GM23248 (cell line): ENCODE data around the gene HIPK3. TPM values are rescaled to one million over a fixed set of nuclear protein-coding genes. Genes with fewer than 3 reads are reported as not detected.

Experiments
- DNase-seq: peaks from one replicate; pipeline ENCODE4 v3.0.0-alpha.2; 2015
- H2AFZ ChIP-seq: fragments of 200-600 bp; sonication (generic); 2 replicates; pipeline ENCODE4 v1.6.1; 2016; ENCODE audit warnings: antibody characterized with exemption
- H3F3A ChIP-seq: fragments of 200-600 bp; sonication (generic); 2 replicates; pipeline ENCODE4 v1.6.1; 2016; ENCODE audit warnings: mild to moderate bottlenecking, antibody characterized with exemption, mixed run types; ENCODE audit not compliant: insufficient read depth
- H3K27ac ChIP-seq: fragments of 200-600 bp; sonication (generic); 2 replicates; pipeline ENCODE4 v1.5.1; 2016; ENCODE audit warnings: mild to moderate bottlenecking
- H3K27me3 ChIP-seq: fragments of 200-600 bp; sonication (generic); replicated peaks from 2 replicates; pipeline ENCODE4 v1.6.1; 2016; ENCODE audit warnings: mild to moderate bottlenecking; ENCODE audit not compliant: insufficient read depth
- H3K36me3 ChIP-seq: fragments of 200-600 bp; sonication (generic); 2 replicates; pipeline ENCODE4 v1.6.1; 2016; ENCODE audit warnings: low read depth, mild to moderate bottlenecking
- H3K4me1 ChIP-seq: fragments of 200-600 bp; sonication (generic); 2 replicates; pipeline ENCODE4 v1.6.1; 2016; ENCODE audit warnings: mild to moderate bottlenecking; ENCODE audit not compliant: insufficient read depth
- H3K4me2 ChIP-seq: fragments of 200-600 bp; sonication (generic); one replicate; pipeline ENCODE4 v1.6.1; 2016; ENCODE audit warnings: mild to moderate bottlenecking; ENCODE audit not compliant: unreplicated experiment
- H3K4me3 ChIP-seq: fragments of 200-600 bp; sonication (generic); 2 replicates; pipeline ENCODE4 v1.5.1; 2016; ENCODE audit warnings: mild to moderate bottlenecking
- H3K79me2 ChIP-seq: fragments of 200-600 bp; sonication (generic); 2 replicates; pipeline ENCODE4 v1.6.1; 2016; ENCODE audit warnings: mild to moderate bottlenecking; ENCODE audit not compliant: insufficient read depth
- H3K9ac ChIP-seq: fragments of 200-600 bp; sonication (generic); 2 replicates; pipeline ENCODE4 v1.6.1; 2016; ENCODE audit warnings: mild to moderate bottlenecking
- H3K9me2 ChIP-seq: fragments of 200-600 bp; sonication (generic); 2 replicates; pipeline ENCODE4 v1.6.1; 2016; ENCODE audit warnings: mixed run types, mild to moderate bottlenecking, moderate library complexity; ENCODE audit not compliant: insufficient read depth
- H3K9me3 ChIP-seq: fragments of 200-600 bp; sonication (generic); one replicate; pipeline ENCODE4 v1.6.1; 2017; ENCODE audit warnings: low read depth
- H4K20me1 ChIP-seq: fragments of 200-600 bp; sonication (generic); 2 replicates; pipeline ENCODE4 v1.6.0; 2016; ENCODE audit not compliant: insufficient read depth
- EZH2 ChIP-seq: fragments of 200-600 bp; sonication (generic); IDR thresholded peaks from 2 replicates; pipeline ENCODE4 v1.6.1; 2018; ENCODE audit warnings: antibody characterized with exemption, mild to moderate bottlenecking; ENCODE audit not compliant: insufficient read depth, poor library complexity, severe bottlenecking
- EZH2phosphoT487 ChIP-seq: fragments of 200-600 bp; sonication (generic); IDR thresholded peaks from 2 replicates; pipeline ENCODE4 v1.6.1; 2018; ENCODE audit warnings: antibody characterized with exemption, moderate library complexity, mild to moderate bottlenecking, low read depth; ENCODE audit not compliant: insufficient read depth
- WGBS, 2 experiments: methylation state at CpG; one replicate each; pipeline ENCODE4 v1.1.6; 2015 to 2017; ENCODE audit warnings: low lambda C conversion rate in 2 of 2, low coverage in 1 of 2; ENCODE audit errors: missing lambda C conversion rate in 2 of 2; 5-methylcytosine and 5-hydroxymethylcytosine counted together
- in situ Hi-C: fragments of 300-500 bp; cut with MboI; formaldehyde crosslinking; loops from 2 replicates; pipeline ENCODE4 v1.15.0; 2020
- polyA plus RNA-seq: library from polyadenylated mRNA; unstranded; fragments of >200 nt; fragmentation: Nextera tagmentation; extraction: Ambion mirVana; gene quantifications from 2 replicates; pipeline ENCODE4 v1.2.1, GENCODE V29; 2016
- total RNA-seq: library from RNA; depleted of rRNA; stranded (reverse); fragments of >200 nt; shearing (Covaris generic); gene quantifications from 2 replicates; pipeline ENCODE4 v1.2.3, GENCODE V29; 2014

Gene HIPK3
- total and polyA plus RNA-seq, 2 experiments from 2014 or later, result 17.8 to 82.9 TPM

DNA sequence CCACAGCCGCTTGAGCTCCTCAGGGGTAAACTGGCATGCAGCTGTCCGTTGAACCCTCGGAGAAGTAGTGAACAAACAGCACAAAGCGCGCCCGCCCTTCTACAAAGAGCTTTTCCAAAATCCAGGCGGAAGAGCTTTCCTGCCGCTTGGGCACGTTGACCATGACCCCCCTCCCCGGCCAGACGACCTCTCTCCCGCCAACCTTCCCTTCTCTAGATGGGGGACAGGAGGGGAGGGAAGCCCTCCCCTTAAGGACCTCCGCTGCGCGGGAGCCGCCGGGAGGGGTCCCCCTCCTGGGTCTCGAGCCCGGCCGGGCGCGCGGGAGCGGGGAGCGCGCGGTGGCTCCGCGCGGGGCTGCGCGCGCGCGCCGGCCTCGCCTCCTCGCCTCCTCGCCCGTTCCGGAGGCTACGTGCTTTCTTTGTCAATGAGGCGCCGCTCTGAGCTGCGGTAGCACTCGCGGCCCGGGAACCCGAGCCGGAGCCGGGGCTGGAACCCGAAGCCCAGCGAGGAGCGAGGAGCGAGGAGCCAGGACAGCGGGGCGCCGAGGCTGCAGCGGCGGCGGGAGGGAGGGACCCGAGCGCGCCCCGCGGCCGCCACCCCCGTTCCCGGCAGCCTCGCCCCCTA lies 118.6 kb downstream of the HIPK3 start, which contains the start of gene KIAA1549L:
KIAA1549L (plus strand) TSS at position 421 of the 624 bp plus-strand sequence.
- Histone ChIP-seq H3K4me2 (peak within 1 kb of the TSS; percentile 95), H3K9me2 (no peaks in the 10 kb centered on the region), H4K20me1 (no peaks in the 10 kb centered on the region; the same call in 1 of the 2 replicates), H3K4me1 (peaks cover 41% of the 10 kb centered on the region), H3K4me3 (peak within 1 kb of the TSS; percentile 82), H3K9me3 (no peaks in the 10 kb centered on the region), H3K9ac (peak within 1 kb of the TSS; percentile 77), H3K36me3 (no peaks in the 10 kb centered on the region), H2AFZ (peak within 1 kb of the TSS; percentile 82), H3F3A (peaks cover 38% of the 10 kb centered on the region), H3K27me3 (no peaks in the 10 kb centered on the region), H3K79me2 (peaks cover 51% of the 10 kb centered on the region), H3K27ac (peak within 1 kb of the TSS; percentile 33)
- 1 to 2% methylated on average over 33 to 57 of the region's 70 CpGs for WGBS, 2 experiments
- DNase-seq, result peak; percentile 71
- TF ChIP-seq EZH2phosphoT487, result no peak
- TF ChIP-seq EZH2, result no peak
- in situ Hi-C loops, result loop anchor here (10.0 kb wide), 1 partner anchor 159 kb away; no protein-coding TSS in a partner anchor

DNA sequence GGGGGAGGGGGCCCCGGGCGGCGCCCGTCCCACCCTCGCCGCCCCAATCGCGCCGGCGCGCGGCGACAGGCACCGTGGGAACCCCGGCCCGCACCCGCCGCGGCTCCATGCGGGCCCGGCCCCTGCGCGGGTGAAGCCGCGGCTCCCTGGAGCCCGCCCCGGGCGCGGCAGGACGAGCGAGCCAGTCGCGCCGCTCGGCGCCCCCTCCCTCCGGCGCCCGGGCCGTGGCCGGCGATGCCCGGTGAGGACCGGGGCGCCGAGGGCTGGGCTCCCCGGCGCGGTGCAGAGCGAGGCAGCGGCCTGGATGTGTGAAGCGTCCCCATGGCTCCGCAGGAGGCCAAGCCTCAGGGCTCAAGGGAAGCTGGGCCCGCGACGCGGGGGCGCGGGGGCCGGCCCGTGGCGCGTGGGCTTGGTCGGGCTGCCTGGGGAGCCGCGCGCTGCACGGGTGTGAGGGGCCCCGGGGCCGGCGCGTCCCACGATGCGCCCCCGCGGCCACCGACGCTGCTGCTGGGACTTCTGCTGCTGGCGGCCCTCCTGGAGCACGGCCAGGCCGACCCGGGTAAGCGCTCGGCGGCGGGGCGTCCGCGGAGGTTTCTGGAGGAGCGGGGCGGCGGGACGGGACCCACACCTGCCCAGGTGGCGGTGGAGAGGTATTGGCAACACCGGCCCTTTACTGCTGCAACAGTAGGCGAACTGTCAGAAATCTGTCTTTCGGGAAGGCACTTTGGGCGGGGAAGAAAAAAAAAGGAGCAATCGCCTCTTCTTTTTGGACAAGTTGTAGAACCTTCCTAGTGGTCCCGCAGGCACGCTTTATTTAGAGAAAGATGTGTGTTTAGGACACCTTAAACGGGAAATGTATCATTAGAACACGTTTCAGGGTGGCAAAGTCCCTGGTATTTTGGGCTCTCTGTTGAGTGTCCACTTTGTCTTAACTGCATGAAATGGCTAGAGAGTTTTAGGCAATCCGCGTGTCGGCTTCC lies 119.4 kb downstream of the HIPK3 start:
- Histone ChIP-seq H3F3A (peaks cover 32% of the 10 kb centered on the region), H3K4me2 (peak overlapping the region; percentile 95), H3K27ac (peak overlapping the region; percentile 33), H3K9me3 (no peaks in the 10 kb centered on the region), H3K4me1 (peaks cover 34% of the 10 kb centered on the region), H3K36me3 (no peaks in the 10 kb centered on the region), H2AFZ (peak overlapping the region; percentile 47), H3K9me2 (no peaks in the 10 kb centered on the region), H3K79me2 (peaks cover 60% of the 10 kb centered on the region), H3K9ac (peak overlapping the region; percentile 77), H3K27me3 (no peaks in the 10 kb centered on the region), H4K20me1 (no peaks in the 10 kb centered on the region; the same call in 1 of the 2 replicates), H3K4me3 (peak overlapping the region; percentile 82)
- peak; percentile 67 for DNase-seq
- TF ChIP-seq EZH2 (no peak), EZH2phosphoT487 (no peak)
- 2 to 3% methylated on average over 45 to 66 of the region's 106 CpGs for WGBS, 2 experiments
- in situ Hi-C loops, result loop anchor here (10.0 kb wide), 1 partner anchor 158 kb away; no protein-coding TSS in a partner anchor

DNA sequence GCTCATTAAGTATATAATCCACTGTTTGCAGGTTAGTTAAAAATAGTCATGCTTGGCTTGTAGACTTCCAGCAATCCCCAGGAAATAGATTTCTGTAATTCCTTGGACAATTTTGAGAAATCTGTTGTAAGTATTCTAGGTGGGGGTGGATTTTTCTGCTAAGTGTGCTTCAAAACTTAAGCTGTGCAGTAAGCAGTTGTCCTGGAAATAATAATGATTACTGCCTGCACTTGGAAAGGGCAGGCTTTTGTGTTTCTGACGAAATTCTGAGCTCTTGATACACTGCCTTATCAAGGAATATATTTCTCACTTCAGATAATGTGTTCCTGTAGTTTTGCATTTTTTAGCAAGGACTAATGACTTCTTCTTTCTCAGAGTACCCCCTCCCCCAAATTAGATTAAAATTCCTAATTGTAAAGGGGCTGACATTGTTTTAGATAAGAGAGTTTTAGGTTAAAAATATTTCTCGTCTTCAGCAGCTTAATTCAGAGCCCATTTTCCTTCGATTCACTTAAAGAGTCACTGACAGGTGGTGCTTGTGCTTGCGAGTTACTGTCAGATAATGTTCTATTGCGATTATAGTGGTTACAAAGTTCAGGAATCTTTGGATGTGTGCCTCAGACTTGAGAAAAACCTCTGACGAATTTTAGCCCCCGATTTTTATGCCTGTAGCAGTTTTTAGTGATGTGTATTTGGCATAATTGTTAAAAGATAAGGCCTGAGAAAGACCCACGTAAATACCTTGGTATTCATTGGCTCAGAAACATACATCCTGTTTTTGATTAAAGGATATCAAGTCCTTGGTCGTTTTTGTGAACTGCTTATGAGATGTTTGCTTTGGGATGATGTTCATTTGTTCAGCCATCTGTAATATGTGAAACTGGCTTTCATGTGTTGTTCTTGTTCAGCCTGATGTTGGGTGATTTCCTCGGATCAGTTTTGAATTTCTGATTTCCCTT lies 120.5 kb downstream of the HIPK3 start:
- Histone ChIP-seq H4K20me1 (no peaks in the 10 kb centered on the region; the same call in 1 of the 2 replicates), H3K79me2 (peaks cover 70% of the 10 kb centered on the region), H3K9ac (peak overlapping the region; percentile 77), H3K4me1 (peaks cover 24% of the 10 kb centered on the region), H3K27me3 (no peaks in the 10 kb centered on the region), H3K4me2 (peak overlapping the region; percentile 95), H3K4me3 (peak overlapping the region; percentile 82), H3F3A (peaks cover 22% of the 10 kb centered on the region), H2AFZ (peak overlapping the region; percentile 47), H3K36me3 (no peaks in the 10 kb centered on the region), H3K27ac (peak overlapping the region; percentile 33), H3K9me3 (no peaks in the 10 kb centered on the region), H3K9me2 (no peaks in the 10 kb centered on the region)
- in situ Hi-C loops, result loop anchor here (10.0 kb wide), 1 partner anchor 157 kb away; no protein-coding TSS in a partner anchor
- WGBS, 2 experiments, result 38% methylated on average over 10 of the region's 10 CpGs
- TF ChIP-seq EZH2phosphoT487 (no peak), EZH2 (no peak)
- peak; percentile 49 for DNase-seq
